Tibial artery (tissue), 4 donors: ENCODE data around the gene VSIR.

Experiments used
- DNase-seq, 2 donors: peaks; one replicate each; pipeline ENCODE4 v3.0.0-alpha.2; 2019
- H3K27ac ChIP-seq, 2 donors: fragments of 200-600 bp; sonication (generic) in 1 of 2; 1 replicate in 1 of 2; 2 replicates in 1 of 2; pipeline ENCODE4 v1.5.1; 2018 to 2019; ENCODE audit warnings: mild to moderate bottlenecking in 1 of 2
- H3K27me3 ChIP-seq, 2 donors: fragments of 200-600 bp; sonication (generic) in 1 of 2; one replicate each; pipeline versions ENCODE4 v1.5.1 to v1.6.0; 2016 to 2019
- H3K36me3 ChIP-seq, 3 donors: fragments of 200-600 bp; sonication (generic) in 2 of 3; one replicate each; pipeline ENCODE4 v1.5.1; 2016 to 2019; ENCODE audit warnings: mild to moderate bottlenecking in 2 of 3
- H3K4me1 ChIP-seq, 4 donors: fragments of 200-600 bp; sonication (generic) in 2 of 4; 1 replicate in 3 of 4; 2 replicates in 1 of 4; pipeline ENCODE4 v1.5.1; 2016 to 2019
- H3K4me3 ChIP-seq, 2 donors: fragments of 200-600 bp; sonication (generic) in 1 of 2; 1 replicate in 1 of 2; 2 replicates in 1 of 2; pipeline ENCODE4 v1.5.1; 2018 to 2019; ENCODE audit warnings: mild to moderate bottlenecking in 2 of 2
- H3K9me3 ChIP-seq, 3 donors: fragments of 200-600 bp; sonication (generic) in 1 of 3; one replicate each; pipeline ENCODE4 v1.5.1; 2016 to 2019
- CTCF ChIP-seq, 2 experiments: fragments of 200-600 bp in 1 of 2; fragments of 450-650 bp in 1 of 2; IDR thresholded peaks; one replicate each; pipeline ENCODE4 v1.5.1; 2017 to 2019; ENCODE audit warnings: antibody characterized with exemption in 2 of 2, mild to moderate bottlenecking in 1 of 2, moderate library complexity in 1 of 2
- intact Hi-C: fragments of 100-400 bp; cut with DNase I; formaldehyde crosslinking; loops from one replicate; pipeline ENCODE4 v1.15.0; 2023; ENCODE audit warnings: low total_unique reads

VSIR gene

GRCh38 chr10:71773221-71773971, at the start of gene VSIR:
VSIR (minus strand) TSS chr10:71773520; CDS start chr10:71773439, 81 bp downstream.
- Histone ChIP-seq H3K27me3 (no peaks in the 10 kb centered on the region), H3K4me3 (peak within 1 kb of the TSS; percentile 80 to 82), H3K9me3 (no peaks in the 10 kb centered on the region), H3K4me1 (peaks cover 3 to 57% (median 49%) of the 10 kb centered on the region in 4 donors), H3K36me3 (no peaks in the 10 kb centered on the region), H3K27ac (peak within 1 kb of the TSS; percentile 95 to 96)
- TF ChIP-seq CTCF (IDR thresholded peaks at IDR 0.05), result peak; percentile 89 to 95
- DNase-seq, result peak; percentile 89 to 96
- intact Hi-C loops, result loop anchor here (2.0 to 10.0 kb wide), 2 partner anchors 59 to 389 kb away; no protein-coding TSS in a partner anchor

GRCh38 chr10:71821909-71822763, 48.8 kb upstream of the VSIR start:
- DNase-seq, result no peak
- peaks cover 97 to 99% (median 98%) of the 10 kb centered on the region in 3 donors for H3K36me3 ChIP-seq
- H3K4me1 ChIP-seq, result peaks cover 0 to 5% (median 0%) of the 10 kb centered on the region in 4 donors
- H3K4me3 ChIP-seq, result no peak overlapping the region
- H3K27me3 ChIP-seq, result no peaks in the 10 kb centered on the region
- H3K27ac ChIP-seq, result no peak overlapping the region
- no peaks in the 10 kb centered on the region for H3K9me3 ChIP-seq
- intact Hi-C loops, result no loop called here
- no peak for TF ChIP-seq CTCF (IDR thresholded peaks at IDR 0.05)

GRCh38 chr10:71820966-71821365, 47.6 kb upstream of the VSIR start:
- TF ChIP-seq CTCF (IDR thresholded peaks at IDR 0.05), result no peak
- Histone ChIP-seq H3K27me3 (no peaks in the 10 kb centered on the region), H3K9me3 (no peaks in the 10 kb centered on the region), H3K27ac (no peak overlapping the region), H3K36me3 (peaks cover 97 to 99% (median 98%) of the 10 kb centered on the region in 3 donors), H3K4me1 (peaks cover 0 to 5% (median 0%) of the 10 kb centered on the region in 4 donors), H3K4me3 (no peak overlapping the region)
- intact Hi-C loops, result no loop called here
- no peak for DNase-seq

- no peak for DNase-seq
- H3K4me3 ChIP-seq, result no peak overlapping the region
- H3K27me3 ChIP-seq, result no peaks in the 10 kb centered on the region
- H3K4me1 ChIP-seq, result peaks cover 0 to 5% (median 0%) of the 10 kb centered on the region in 4 donors
- H3K27ac ChIP-seq, result no peak overlapping the region
- intact Hi-C loops, result no loop called here
- peaks cover 95 to 98% (median 97%) of the 10 kb centered on the region in 3 donors for H3K36me3 ChIP-seq
- no peaks in the 10 kb centered on the region for H3K9me3 ChIP-seq
- no peak for TF ChIP-seq CTCF (IDR thresholded peaks at IDR 0.05)
Measured at GRCh38 chr10:71819985-71820384, 46.7 kb upstream of the VSIR start.

- Histone ChIP-seq H3K4me1 (peaks cover 0 to 5% (median 0%) of the 10 kb centered on the region in 4 donors), H3K36me3 (peaks cover 90 to 95% (median 95%) of the 10 kb centered on the region in 3 donors), H3K4me3 (no peak overlapping the region), H3K9me3 (no peaks in the 10 kb centered on the region), H3K27ac (no peak overlapping the region), H3K27me3 (no peaks in the 10 kb centered on the region)
- intact Hi-C loops, result no loop called here
- no peak for DNase-seq
- no peak for TF ChIP-seq CTCF (IDR thresholded peaks at IDR 0.05)
Measured at GRCh38 chr10:71819441-71819861, 46.1 kb upstream of the VSIR start.
